HG02623 (cell line): ENCODE measurements around the gene COQ4.
A peak's percentile ranks its signal among the peaks of the same experiment; 100 is the strongest.
"Not testable (repeated sequence)": the region's sequence is repeated elsewhere in the genome, so short reads cannot be mapped to it uniquely, and the experiment has no call there.

Source experiments
- ATAC-seq: cut with Tn5 transposase; IDR thresholded peaks from one replicate; pipeline ENCODE4 v1.9.1; 2021; ENCODE audit warnings: moderate library complexity; ENCODE audit not compliant: unreplicated experiment

Gene COQ4

GRCh38 chr9:128322404-128323211 lies at the start of gene COQ4, which contains the start of gene TRUB2:
TSS of gene COQ4 (plus strand) at chr9:128322839. CDS start at chr9:128322859, 20 bp downstream.
TSS of gene TRUB2 (minus strand) at chr9:128322447. CDS start at chr9:128322408, 39 bp downstream.
- ATAC-seq: peak; percentile 64

GRCh38 chr9:128274245-128274644 lies 48.4 kb upstream of the COQ4 start:
- ATAC-seq: no peak

- ATAC-seq: peak; percentile 38
Measured at GRCh38 chr9:128275198-128276007, 47.2 kb upstream of the COQ4 start, which contains the start of gene GOLGA2. TSS of gene GOLGA2 (minus strand) at chr9:128276007. CDS start at chr9:128275976, 31 bp downstream.

GRCh38 chr9:128276008-128276573 lies 46.5 kb upstream of the COQ4 start, which contains the start of gene SWI5:
TSS of gene SWI5 (plus strand) at chr9:128276276.
- peak; percentile 93 for ATAC-seq

GRCh38 chr9:128276574-128277270 lies 45.9 kb upstream of the COQ4 start:
- no peak for ATAC-seq

GRCh38 chr9:128279088-128280073 lies 43.3 kb upstream of the COQ4 start:
- ATAC-seq: not testable (repeated sequence)

- ATAC-seq: no peak
Measured at GRCh38 chr9:128280084-128280622, 42.5 kb upstream of the COQ4 start.

- ATAC-seq: no peak
Measured at GRCh38 chr9:128282500-128282899, 40.1 kb upstream of the COQ4 start.

- ATAC-seq: no peak
Measured at GRCh38 chr9:128285033-128285784, 37.4 kb upstream of the COQ4 start.

GRCh38 chr9:128286440-128286839 lies 36.2 kb upstream of the COQ4 start:
- ATAC-seq: no peak

GRCh38 chr9:128288273-128289004 lies 34.2 kb upstream of the COQ4 start:
- ATAC-seq: no peak

GRCh38 chr9:128292009-128292408 lies 30.6 kb upstream of the COQ4 start:
- no peak for ATAC-seq

- no peak for ATAC-seq
Measured at GRCh38 chr9:128293091-128293490, 29.5 kb upstream of the COQ4 start.

- no peak for ATAC-seq
Measured at GRCh38 chr9:128294142-128294541, 28.5 kb upstream of the COQ4 start.

- no peak for ATAC-seq
Measured at GRCh38 chr9:128296340-128297220, 26.1 kb upstream of the COQ4 start.

GRCh38 chr9:128297221-128297773 lies 25.3 kb upstream of the COQ4 start:
- ATAC-seq: no peak
